ENCODE results near the gene OTUD5.
A peak's percentile ranks its signal among the peaks of the same experiment; 100 is the strongest.

The OTUD5 gene

GRCh38 chrX:48937054-48937907 lies 20.1 kb downstream of the OTUD5 start:
- peak; percentile 52 for DNase-seq

GRCh38 chrX:48936429-48937053 lies 20.9 kb downstream of the OTUD5 start:
- DNase-seq = no peak

- DNase-seq = no peak
Observed at GRCh38 chrX:48935301-48935670, 22.1 kb downstream of the OTUD5 start.

- no peak for DNase-seq
Observed at GRCh38 chrX:48934581-48935300, 22.7 kb downstream of the OTUD5 start.

- no peak for DNase-seq
Observed at GRCh38 chrX:48933757-48934156, 23.6 kb downstream of the OTUD5 start.

- DNase-seq = no peak
Observed at GRCh38 chrX:48927736-48928382, 29.5 kb downstream of the OTUD5 start.

- DNase-seq = no peak
Observed at GRCh38 chrX:48927123-48927522, 30.3 kb downstream of the OTUD5 start.

- no peak for DNase-seq
Observed at GRCh38 chrX:48924270-48924669, 33.1 kb downstream of the OTUD5 start.

- DNase-seq = no peak
Observed at GRCh38 chrX:48923771-48924170, 33.6 kb downstream of the OTUD5 start.

- DNase-seq = no peak
Observed at GRCh38 chrX:48920718-48921104, 36.7 kb downstream of the OTUD5 start.

GRCh38 chrX:48919947-48920717 lies 37.3 kb downstream of the OTUD5 start:
- no peak for DNase-seq

GRCh38 chrX:48919360-48919841 lies 38.0 kb downstream of the OTUD5 start:
- no peak for DNase-seq

- peak; percentile 65 for DNase-seq
Observed at GRCh38 chrX:48918643-48919340, 38.6 kb downstream of the OTUD5 start, which contains the start of gene PIM2. TSS of gene PIM2 (minus strand) at chrX:48919024. CDS start at chrX:48918834, 190 bp downstream.

- no peak for DNase-seq
Observed at GRCh38 chrX:48918301-48918642, 39.1 kb downstream of the OTUD5 start.

GRCh38 chrX:48917139-48918001 lies 40.0 kb downstream of the OTUD5 start:
- DNase-seq = peak; percentile 60

- DNase-seq = no peak
Observed at GRCh38 chrX:48914593-48915493, 42.6 kb downstream of the OTUD5 start.

- no peak for DNase-seq
Observed at GRCh38 chrX:48913605-48914366, 43.6 kb downstream of the OTUD5 start.

- DNase-seq = peak; percentile 51
Observed at GRCh38 chrX:48911412-48912182, 45.8 kb downstream of the OTUD5 start, which contains the start of gene SLC35A2. TSS of gene SLC35A2 (minus strand) at chrX:48911646. CDS start at chrX:48911636, 10 bp downstream.
